ENCODE data around the gene GPHN. TPM values are rescaled to one million over a fixed set of nuclear protein-coding genes. Genes with fewer than 3 reads are reported as not detected.

Gene GPHN
- total RNA-seq, 1 donor from 2014 or later, result 12.4 TPM

DNA sequence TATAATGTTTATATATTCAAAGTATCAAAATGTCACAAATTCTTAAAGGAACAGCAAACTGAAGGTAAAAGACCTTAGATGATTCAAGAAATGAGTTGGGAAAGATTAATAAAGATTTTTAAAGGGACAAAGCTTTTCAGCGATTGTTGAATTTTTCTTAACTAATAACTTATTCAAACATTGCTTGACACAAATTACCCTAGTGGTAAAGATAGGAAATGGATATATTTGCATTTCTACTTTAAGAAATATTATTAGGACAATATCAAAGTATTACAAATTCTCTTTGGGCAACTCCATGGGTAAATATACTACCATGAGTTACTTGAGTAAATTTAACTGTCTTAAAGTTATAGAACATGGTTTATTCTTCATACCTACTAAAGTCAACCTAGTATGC lies 415.3 kb downstream of the GPHN start:
- no peak overlapping the region for H3K27ac Mint-ChIP-seq (ENCODE audit: unreplicated experiment)
- no peaks in the 10 kb centered on the region for H3K27me3 Mint-ChIP-seq (ENCODE audit: low read depth)

DNA sequence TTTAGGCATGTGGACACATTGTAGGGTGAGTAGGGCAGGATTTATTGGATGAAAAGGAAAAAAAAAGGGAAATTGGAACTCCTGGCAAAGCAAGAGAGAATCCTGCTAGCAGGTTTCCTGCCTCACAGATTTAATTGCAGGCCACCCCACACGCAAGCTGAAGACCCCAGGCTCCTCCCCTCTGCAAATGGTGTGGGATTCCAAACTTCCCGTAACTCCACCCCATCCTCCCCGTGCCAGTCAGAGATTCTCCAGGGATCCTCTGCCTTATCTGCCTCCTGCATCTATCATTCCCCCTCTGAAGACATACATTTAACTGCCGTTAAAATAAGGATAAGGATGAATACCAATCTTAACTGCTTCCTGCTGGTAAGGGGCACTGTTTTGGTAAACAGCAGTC lies 431.5 kb downstream of the GPHN start:
- DNase-seq (ENCODE audit: low spot score), result no peak
- Mint-ChIP-seq H3K9me3 (ENCODE audit: low read depth) (peaks cover 23% of the 10 kb centered on the region), H3K27me3 (ENCODE audit: low read depth) (no peaks in the 10 kb centered on the region), H3K4me1 (ENCODE audit: low read depth) (no peaks in the 10 kb centered on the region), H3K4me3 (ENCODE audit: unreplicated experiment) (no peak overlapping the region), H3K36me3 (ENCODE audit: low read depth) (peaks cover 23% of the 10 kb centered on the region), H3K27ac (ENCODE audit: unreplicated experiment) (no peak overlapping the region)
- TF ChIP-seq, protein P1, sequence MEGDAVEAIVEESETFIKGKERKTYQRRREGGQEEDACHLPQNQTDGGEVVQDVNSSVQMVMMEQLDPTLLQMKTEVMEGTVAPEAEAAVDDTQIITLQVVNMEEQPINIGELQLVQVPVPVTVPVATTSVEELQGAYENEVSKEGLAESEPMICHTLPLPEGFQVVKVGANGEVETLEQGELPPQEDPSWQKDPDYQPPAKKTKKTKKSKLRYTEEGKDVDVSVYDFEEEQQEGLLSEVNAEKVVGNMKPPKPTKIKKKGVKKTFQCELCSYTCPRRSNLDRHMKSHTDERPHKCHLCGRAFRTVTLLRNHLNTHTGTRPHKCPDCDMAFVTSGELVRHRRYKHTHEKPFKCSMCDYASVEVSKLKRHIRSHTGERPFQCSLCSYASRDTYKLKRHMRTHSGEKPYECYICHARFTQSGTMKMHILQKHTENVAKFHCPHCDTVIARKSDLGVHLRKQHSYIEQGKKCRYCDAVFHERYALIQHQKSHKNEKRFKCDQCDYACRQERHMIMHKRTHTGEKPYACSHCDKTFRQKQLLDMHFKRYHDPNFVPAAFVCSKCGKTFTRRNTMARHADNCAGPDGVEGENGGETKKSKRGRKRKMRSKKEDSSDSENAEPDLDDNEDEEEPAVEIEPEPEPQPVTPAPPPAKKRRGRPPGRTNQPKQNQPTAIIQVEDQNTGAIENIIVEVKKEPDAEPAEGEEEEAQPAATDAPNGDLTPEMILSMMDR (IDR thresholded peaks at IDR 0.05), result no peak

More for the DNA sequence above, 415.3 kb downstream of the GPHN start:
- H3K36me3 Mint-ChIP-seq (ENCODE audit: low read depth), result peaks cover 13% of the 10 kb centered on the region
- peaks cover 18% of the 10 kb centered on the region for H3K9me3 Mint-ChIP-seq (ENCODE audit: low read depth)
- H3K4me3 Mint-ChIP-seq (ENCODE audit: unreplicated experiment), result no peak overlapping the region
- TF ChIP-seq, protein P1 (IDR thresholded peaks at IDR 0.05), result peak; percentile 13
- no peak for DNase-seq (ENCODE audit: low spot score)
- H3K4me1 Mint-ChIP-seq (ENCODE audit: low read depth), result no peaks in the 10 kb centered on the region

DNA sequence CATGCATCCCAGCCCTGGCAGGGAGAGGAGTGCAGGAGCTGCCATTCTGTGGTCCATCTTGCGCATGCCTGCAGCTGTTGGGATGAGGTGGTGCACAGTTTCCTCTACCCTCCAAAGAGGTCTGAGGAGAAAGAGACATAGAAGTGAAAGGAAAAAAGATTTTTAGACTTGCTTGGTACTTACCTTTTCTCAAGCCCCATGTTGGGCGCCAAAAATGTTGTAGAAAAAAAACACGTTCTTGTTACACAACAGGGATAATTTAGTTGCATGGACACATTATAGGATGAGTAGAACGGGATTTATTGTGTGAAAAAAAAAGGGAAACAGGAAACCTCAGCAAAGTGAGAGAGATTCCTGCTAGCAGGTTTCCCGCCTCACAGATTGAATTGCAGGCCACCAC lies 436.9 kb downstream of the GPHN start:
- no peak overlapping the region for H3K4me3 Mint-ChIP-seq (ENCODE audit: unreplicated experiment)

DNA sequence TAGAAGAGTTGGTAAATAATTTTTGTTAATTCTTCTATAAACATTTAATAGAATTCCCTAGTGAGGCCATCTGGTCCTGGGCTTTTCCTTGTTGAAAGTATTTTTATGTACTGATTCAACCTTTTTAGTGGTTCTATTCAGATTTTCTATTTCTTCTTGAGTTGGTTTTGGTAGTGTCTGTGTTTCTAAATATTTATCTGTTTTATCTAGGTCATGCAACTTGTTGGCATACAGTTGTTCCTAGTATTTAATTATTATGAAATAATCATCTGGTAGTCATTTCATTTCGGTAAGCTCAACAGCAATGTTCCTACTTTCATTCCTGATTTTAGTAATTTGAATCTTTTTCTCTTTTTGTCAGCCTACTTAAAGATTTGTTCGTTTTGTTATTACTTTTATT lies 447.2 kb downstream of the GPHN start:
- Mint-ChIP-seq H3K27ac (ENCODE audit: unreplicated experiment) (no peak overlapping the region), H3K4me3 (ENCODE audit: unreplicated experiment) (no peak overlapping the region), H3K4me1 (ENCODE audit: low read depth) (no peaks in the 10 kb centered on the region), H3K27me3 (ENCODE audit: low read depth) (no peaks in the 10 kb centered on the region), H3K36me3 (ENCODE audit: low read depth) (peaks cover 20% of the 10 kb centered on the region), H3K9me3 (ENCODE audit: low read depth) (peaks cover 28% of the 10 kb centered on the region)
- TF ChIP-seq, protein P1 (IDR thresholded peaks at IDR 0.05), result no peak
- no peak for DNase-seq (ENCODE audit: low spot score)

More for the DNA sequence above, 436.9 kb downstream of the GPHN start:
- Mint-ChIP-seq H3K9me3 (ENCODE audit: low read depth) (peaks cover 45% of the 10 kb centered on the region), H3K27me3 (ENCODE audit: low read depth) (no peaks in the 10 kb centered on the region), H3K27ac (ENCODE audit: unreplicated experiment) (no peak overlapping the region), H3K36me3 (ENCODE audit: low read depth) (peaks cover 36% of the 10 kb centered on the region), H3K4me1 (ENCODE audit: low read depth) (no peaks in the 10 kb centered on the region)
- no peak for DNase-seq (ENCODE audit: low spot score)
- TF ChIP-seq, protein P1 (IDR thresholded peaks at IDR 0.05), result no peak

DNA sequence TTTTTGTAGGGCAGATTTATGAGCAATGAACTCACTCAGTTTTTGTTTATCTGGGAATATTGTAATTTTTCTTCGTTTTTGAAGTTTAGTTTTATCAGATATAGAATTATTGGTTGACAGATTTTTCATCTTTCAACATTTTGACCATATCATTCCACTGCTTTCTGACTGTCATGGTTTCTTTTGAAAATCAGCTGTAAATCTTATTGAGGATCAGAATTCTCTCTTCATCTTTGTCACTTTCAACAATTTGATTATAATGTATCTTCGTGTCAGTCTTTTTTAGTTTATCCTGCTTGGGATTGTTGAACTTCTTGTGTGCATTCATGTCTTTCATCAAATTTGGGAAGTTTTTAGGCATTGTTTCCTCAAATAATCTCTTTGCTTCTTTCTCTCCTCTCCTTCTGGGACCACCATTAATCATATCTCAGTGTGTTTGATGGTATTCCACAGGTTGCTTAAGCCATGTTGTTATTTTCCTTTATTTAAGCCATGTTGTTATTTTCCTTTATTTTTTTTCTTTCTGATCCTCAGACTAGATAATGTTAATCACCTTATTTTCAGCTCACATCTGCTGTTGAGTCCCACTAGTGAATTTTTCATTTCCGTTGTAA lies 451.6 kb downstream of the GPHN start:
- TF ChIP-seq, protein P1 (IDR thresholded peaks at IDR 0.05), result no peak
- H3K27ac Mint-ChIP-seq (ENCODE audit: unreplicated experiment), result no peak overlapping the region
- peaks cover 27% of the 10 kb centered on the region for H3K36me3 Mint-ChIP-seq (ENCODE audit: low read depth)
- H3K9me3 Mint-ChIP-seq (ENCODE audit: low read depth), result peaks cover 35% of the 10 kb centered on the region
- H3K27me3 Mint-ChIP-seq (ENCODE audit: low read depth), result no peaks in the 10 kb centered on the region
- no peak for DNase-seq (ENCODE audit: low spot score)
- no peak overlapping the region for H3K4me3 Mint-ChIP-seq (ENCODE audit: unreplicated experiment)
- no peaks in the 10 kb centered on the region for H3K4me1 Mint-ChIP-seq (ENCODE audit: low read depth)
